Body of pancreas (tissue), 4 donors: ENCODE results near the gene ATAT1. TPM values are rescaled to one million over a fixed set of nuclear protein-coding genes. Genes with fewer than 3 reads are reported as not detected.

Experiments
- ATAC-seq: fragments of 150-250 bp; one replicate; pipeline ENCODE4 v1.9.1; 2016
- DNase-seq, 4 donors: peaks; one replicate each; pipeline ENCODE4 v3.0.0-alpha.2; 2019
- H3K27ac ChIP-seq, 4 donors: fragments of 200-600 bp; sonication (generic); 1 replicate in 3 of 4; 2 replicates in 1 of 4; pipeline versions ENCODE4 v1.5.1 to v1.6.1; 2016 to 2019; ENCODE audit warnings: mild to moderate bottlenecking in 1 of 4, mixed read lengths in 1 of 4, moderate library complexity in 1 of 4
- H3K27me3 ChIP-seq, 2 donors: fragments of 200-600 bp; sonication (generic); one replicate each; pipeline ENCODE4 v1.6.0; 2016; ENCODE audit warnings: mild to moderate bottlenecking in 1 of 2
- H3K36me3 ChIP-seq, 2 donors: fragments of 200-600 bp; sonication (generic); replicated peaks in 1 of 2; 2 replicates each; pipeline ENCODE4 v1.5.1; 2016; ENCODE audit warnings: low read depth in 2 of 2; ENCODE audit not compliant: insufficient read depth in 1 of 2
- H3K4me1 ChIP-seq: fragments of 200-600 bp; sonication (generic); one replicate; pipeline ENCODE4 v1.6.0; 2016
- H3K4me3 ChIP-seq, 2 donors: fragments of 200-600 bp; sonication (generic); 1 replicate in 1 of 2; 2 replicates in 1 of 2; pipeline ENCODE4 v1.5.1; 2016 to 2019
- H3K9me3 ChIP-seq, 3 donors: fragments of 200-600 bp; sonication (generic); 1 replicate in 2 of 3; 2 replicates in 1 of 3; pipeline ENCODE4 v1.5.1; 2016
- POLR2A ChIP-seq, 3 donors: fragments of 450-650 bp; IDR thresholded peaks; one replicate each; pipeline ENCODE4 v1.6.1; 2016; ENCODE audit warnings: antibody characterized with exemption in 3 of 3, mild to moderate bottlenecking in 2 of 3
- WGBS, 2 donors: methylation state at CpG; one replicate each; pipeline ENCODE4 v1.1.5; 2017; 5-methylcytosine and 5-hydroxymethylcytosine counted together
- intact Hi-C: fragments of 100-400 bp; cut with DNase I; formaldehyde crosslinking; loops from one replicate; pipeline ENCODE4 v1.15.1; 2023
- total RNA-seq, 2 donors: library from RNA; depleted of rRNA; stranded (reverse); fragments of >200 nt; gene quantifications; one replicate each; pipeline ENCODE4 v1.1.0, GENCODE V29; 2016
- TF ChIP-seq, protein P1 (sequence below), 7 experiments: fragments of 450-650 bp in 4 of 7; fragments of 200-600 bp in 3 of 7; sonication (generic) in 3 of 7; IDR thresholded peaks; one replicate each; pipeline ENCODE4 v1.5.1; 2016 to 2019; ENCODE audit warnings: antibody characterized with exemption in 7 of 7

Gene ATAT1
- total RNA-seq, 2 donors from 2014 or later, result 2.0 to 5.4 TPM

- peak within 1 kb of the TSS; percentile 52 to 85 (median 66) for H3K27ac ChIP-seq
- intact Hi-C loops, result no loop called here
- H3K36me3 ChIP-seq, result peaks cover 0 to 9% of the 10 kb centered on the region in 2 donors
These were observed 46.0 kb downstream of the ATAT1 start, which contains the start of gene DHX16 for GRCh38 chr6:30672445-30673253. TSS of gene DHX16 (minus strand) at chr6:30673006. CDS start at chr6:30672841, 165 bp downstream.

GRCh38 chr6:30676660-30677285, 50.1 kb downstream of the ATAT1 start:
- ATAC-seq (no peak), DNase-seq (no peak)
- no peaks in the 10 kb centered on the region for H3K9me3 ChIP-seq
- TF ChIP-seq POLR2A (IDR thresholded peaks at IDR 0.05), result no peak
- TF ChIP-seq, protein P1, sequence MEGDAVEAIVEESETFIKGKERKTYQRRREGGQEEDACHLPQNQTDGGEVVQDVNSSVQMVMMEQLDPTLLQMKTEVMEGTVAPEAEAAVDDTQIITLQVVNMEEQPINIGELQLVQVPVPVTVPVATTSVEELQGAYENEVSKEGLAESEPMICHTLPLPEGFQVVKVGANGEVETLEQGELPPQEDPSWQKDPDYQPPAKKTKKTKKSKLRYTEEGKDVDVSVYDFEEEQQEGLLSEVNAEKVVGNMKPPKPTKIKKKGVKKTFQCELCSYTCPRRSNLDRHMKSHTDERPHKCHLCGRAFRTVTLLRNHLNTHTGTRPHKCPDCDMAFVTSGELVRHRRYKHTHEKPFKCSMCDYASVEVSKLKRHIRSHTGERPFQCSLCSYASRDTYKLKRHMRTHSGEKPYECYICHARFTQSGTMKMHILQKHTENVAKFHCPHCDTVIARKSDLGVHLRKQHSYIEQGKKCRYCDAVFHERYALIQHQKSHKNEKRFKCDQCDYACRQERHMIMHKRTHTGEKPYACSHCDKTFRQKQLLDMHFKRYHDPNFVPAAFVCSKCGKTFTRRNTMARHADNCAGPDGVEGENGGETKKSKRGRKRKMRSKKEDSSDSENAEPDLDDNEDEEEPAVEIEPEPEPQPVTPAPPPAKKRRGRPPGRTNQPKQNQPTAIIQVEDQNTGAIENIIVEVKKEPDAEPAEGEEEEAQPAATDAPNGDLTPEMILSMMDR (IDR thresholded peaks at IDR 0.05), result no peak
- 84% methylated on average over 9 to 10 of the region's 10 CpGs for WGBS, 2 donors
- no peak overlapping the region for H3K4me3 ChIP-seq
- no peaks in the 10 kb centered on the region for H3K27me3 ChIP-seq
- intact Hi-C loops, result no loop called here
- no peak overlapping the region for H3K27ac ChIP-seq
- no peaks in the 10 kb centered on the region for H3K36me3 ChIP-seq
- H3K4me1 ChIP-seq, result peaks cover 34% of the 10 kb centered on the region

More at GRCh38 chr6:30672445-30673253, 46.0 kb downstream of the ATAT1 start, which contains the start of gene DHX16:
- Histone ChIP-seq H3K4me1 (peaks cover 16% of the 10 kb centered on the region), H3K27me3 (no peaks in the 10 kb centered on the region), H3K9me3 (no peaks in the 10 kb centered on the region), H3K4me3 (peak within 1 kb of the TSS; percentile 71 to 100)
- DNase-seq (peak; percentile 96 to 98 (median 96)), ATAC-seq (peak; percentile 95)
- WGBS, 2 donors, result 0 to 1% methylated on average over 24 to 57 of the region's 57 CpGs
- TF ChIP-seq POLR2A (IDR thresholded peaks at IDR 0.05), result peak in 2 of 3 donors; percentile 55 to 69
- TF ChIP-seq, protein P1 (IDR thresholded peaks at IDR 0.05), result peak; percentile 80 to 97 (median 95)

DNA sequence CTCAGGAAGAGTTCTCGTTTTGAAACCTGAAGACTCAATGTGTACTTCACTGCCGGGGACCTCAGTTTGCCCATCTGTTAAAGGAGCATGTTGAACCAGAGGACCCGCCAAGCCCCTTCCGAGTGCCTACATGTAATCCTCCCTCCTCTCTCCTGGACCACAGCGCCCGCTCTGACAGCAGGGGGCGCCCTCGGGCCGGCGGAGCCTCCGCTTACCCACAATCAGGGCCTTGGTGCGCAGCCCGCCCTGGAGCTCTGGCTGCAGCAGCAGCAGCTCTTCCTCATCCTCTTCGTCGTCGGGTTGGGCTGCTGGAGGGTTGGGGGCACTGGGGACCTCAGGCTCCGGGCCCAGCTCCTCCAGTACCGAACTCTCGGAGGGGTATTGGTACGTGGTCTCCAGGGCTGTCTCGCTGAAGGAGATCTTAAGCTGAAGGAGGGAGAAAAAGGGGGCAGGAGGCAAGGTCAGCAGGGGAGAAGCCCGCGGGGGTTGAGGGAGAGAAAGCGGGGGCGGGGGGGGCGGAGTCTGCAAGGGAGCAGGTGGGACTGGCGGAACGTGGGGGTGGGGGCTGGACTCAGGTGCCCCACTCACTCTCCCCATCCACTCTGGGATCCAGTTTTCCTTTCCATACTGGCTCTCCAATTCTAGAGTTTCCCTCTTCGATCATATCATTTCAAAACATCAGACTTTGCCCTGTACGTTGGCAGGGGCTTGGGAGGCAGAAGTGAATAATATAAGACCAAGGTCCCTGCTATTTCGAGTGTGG, 52.5 kb downstream of the ATAT1 start:
- Histone ChIP-seq H3K9me3 (no peaks in the 10 kb centered on the region), H3K36me3 (no peaks in the 10 kb centered on the region), H3K27ac (peak overlapping the region in 3 of 4 donors; percentile 7 to 51 (median 27)), H3K4me3 (no peak overlapping the region), H3K27me3 (no peaks in the 10 kb centered on the region), H3K4me1 (peaks cover 43% of the 10 kb centered on the region)
- ATAC-seq, result peak; percentile 88
- intact Hi-C loops, result no loop called here
- TF ChIP-seq POLR2A (IDR thresholded peaks at IDR 0.05), result no peak
- TF ChIP-seq, protein P1 (IDR thresholded peaks at IDR 0.05), result peak; percentile 92 to 97 (median 95)
- peak; percentile 84 to 88 (median 88) for DNase-seq
- 7 to 14% methylated on average over 24 to 29 of the region's 31 CpGs for WGBS, 2 donors

DNA sequence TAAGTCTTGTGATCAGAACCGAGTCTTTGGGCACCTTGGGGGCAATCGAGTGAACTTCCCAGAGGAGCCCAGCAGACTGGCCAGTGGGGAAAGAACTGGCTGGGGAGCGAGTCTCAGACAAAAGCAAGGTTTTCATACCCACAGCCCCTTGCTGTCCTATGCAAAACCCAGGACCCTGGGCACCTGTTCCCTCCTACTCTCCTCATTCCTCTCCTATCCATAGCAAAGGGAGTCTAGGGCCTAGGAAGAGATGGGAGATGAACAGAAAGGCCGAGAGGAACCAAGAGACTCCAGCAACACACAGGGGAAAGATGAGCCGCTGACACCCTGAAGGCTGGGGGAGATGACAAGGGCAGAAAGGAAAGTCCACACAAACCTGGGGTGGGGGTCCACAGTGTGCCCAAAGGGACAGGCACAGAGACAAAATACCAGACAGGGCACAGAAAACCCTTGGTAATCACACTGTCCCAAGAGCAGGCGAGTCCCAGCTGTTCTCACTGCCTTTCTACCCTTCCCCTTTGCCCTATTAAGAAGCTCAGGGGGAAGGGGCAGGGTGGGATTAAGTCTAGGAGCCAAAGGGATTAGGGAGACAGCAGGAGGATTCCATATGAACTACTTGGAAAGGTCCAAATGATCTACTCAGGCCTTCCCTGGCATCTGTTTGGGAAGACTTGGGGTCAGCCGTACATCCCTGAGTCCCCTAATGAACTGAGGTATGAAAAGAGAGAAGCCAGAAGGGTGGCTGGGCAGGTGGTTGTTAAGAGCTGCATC, 53.3 kb downstream of the ATAT1 start:
- ATAC-seq (no peak), DNase-seq (no peak)
- intact Hi-C loops, result loop anchor here (5.0 kb wide), 1 partner anchor 47 kb away; no protein-coding TSS in a partner anchor
- WGBS, 2 donors, result 68 to 75% methylated on average over 7 of the region's 7 CpGs
- TF ChIP-seq, protein P1 (IDR thresholded peaks at IDR 0.05), result no peak
- H3K9me3 ChIP-seq, result no peaks in the 10 kb centered on the region
- H3K4me3 ChIP-seq, result no peak overlapping the region
- H3K27me3 ChIP-seq, result no peaks in the 10 kb centered on the region
- peaks cover 45% of the 10 kb centered on the region for H3K4me1 ChIP-seq
- peak overlapping the region in 3 of 4 donors; percentile 7 to 51 (median 27) for H3K27ac ChIP-seq
- H3K36me3 ChIP-seq, result no peaks in the 10 kb centered on the region
